Stimulated activated CD8-positive, alpha-beta memory T cell treated with anti-CD3 and anti-CD28 coated beads, Interleukin-2, amount 100 ng/mL, for 48 hours (primary cell): ENCODE results near the gene ARL15.
"Not testable (repeated sequence)": the region's sequence is repeated elsewhere in the genome, so short reads cannot be mapped to it uniquely, and the experiment has no call there.

Experiments used
- DNase-seq, 2 donors: peaks; one replicate each; pipeline ENCODE4 v3.0.0-alpha.2; 2020; ENCODE audit warnings: low read depth in 2 of 2

The ARL15 gene

DNA sequence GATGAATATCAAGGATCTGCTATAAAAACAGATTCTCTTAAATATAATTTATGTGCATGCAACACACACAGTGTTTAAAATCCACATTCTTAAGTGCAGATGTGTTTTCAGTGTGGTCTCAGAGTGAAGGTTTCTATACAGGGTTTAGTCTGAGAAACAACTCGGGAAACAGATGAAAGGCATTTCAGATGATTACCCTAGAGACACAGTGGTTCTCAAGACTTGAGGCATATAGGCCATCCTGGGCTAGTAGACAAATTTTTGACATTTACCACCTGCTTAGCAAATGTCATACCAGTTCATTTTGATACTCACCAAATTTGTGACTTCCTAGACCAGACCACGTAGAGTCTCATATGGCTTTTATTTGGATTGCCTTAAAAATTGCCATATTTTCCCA, 216.5 kb downstream of the ARL15 start:
- no peak for DNase-seq

DNA sequence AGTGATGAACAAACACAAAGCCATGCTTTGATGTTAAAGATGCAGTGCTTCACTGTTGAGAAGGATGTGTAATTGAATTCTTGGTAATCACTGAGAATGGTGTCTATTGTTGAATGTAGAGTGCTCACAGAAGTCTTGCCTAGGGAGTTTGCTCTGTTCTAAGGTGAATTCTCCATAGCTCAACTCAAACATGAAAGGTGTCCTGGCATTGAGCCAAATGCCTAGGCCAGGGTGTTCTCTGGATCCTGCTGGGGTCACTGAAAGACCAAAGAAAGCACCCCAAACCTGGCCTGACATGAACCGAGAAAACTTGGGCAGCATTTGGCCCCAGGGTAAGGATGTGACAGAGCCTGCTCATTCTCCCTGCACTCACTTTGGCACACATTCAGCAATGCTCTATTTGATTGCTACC, 217.3 kb downstream of the ARL15 start:
- DNase-seq: no peak

- DNase-seq: no peak
These were observed 218.9 kb downstream of the ARL15 start for GRCh38 chr5:54091307-54092130.

GRCh38 chr5:54090495-54091120, 219.8 kb downstream of the ARL15 start:
- DNase-seq: no peak

DNA sequence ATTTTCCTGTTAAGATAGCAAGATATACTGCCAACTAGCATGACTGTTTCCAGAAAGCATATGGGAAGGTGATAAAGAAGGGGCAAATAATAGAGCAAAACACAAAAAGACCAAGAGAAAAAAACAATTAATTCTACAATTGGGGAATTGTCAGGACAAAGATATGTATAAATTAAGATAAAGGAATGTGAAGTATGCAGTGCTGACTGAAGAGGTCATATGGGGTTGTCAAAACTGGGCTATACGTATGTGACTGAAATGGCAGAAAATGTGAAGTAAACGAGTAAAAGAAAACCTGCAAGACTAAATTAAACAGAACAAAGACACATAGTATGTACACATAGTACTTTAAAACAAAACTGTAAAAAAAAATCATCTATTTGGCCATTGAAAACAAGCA, 222.3 kb downstream of the ARL15 start:
- no peak for DNase-seq

DNA sequence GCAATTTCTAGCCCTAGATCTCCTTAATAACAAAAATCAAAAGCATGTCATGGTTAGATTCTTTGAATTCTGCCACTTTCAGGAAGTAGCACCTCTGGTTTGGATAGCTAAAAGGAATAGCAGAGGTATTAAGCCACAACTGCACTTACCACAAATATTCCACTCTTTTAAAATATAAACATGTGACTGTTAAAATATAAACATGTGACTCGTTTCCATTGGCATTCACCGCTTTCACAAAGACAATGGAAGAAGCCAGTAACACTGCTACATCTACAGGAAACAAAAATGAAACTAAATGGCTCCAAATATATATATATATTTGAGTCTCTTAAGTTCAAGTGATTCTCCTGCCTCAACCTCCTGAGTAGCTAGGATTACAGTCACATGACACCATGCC, 222.9 kb downstream of the ARL15 start:
- no peak for DNase-seq

DNA sequence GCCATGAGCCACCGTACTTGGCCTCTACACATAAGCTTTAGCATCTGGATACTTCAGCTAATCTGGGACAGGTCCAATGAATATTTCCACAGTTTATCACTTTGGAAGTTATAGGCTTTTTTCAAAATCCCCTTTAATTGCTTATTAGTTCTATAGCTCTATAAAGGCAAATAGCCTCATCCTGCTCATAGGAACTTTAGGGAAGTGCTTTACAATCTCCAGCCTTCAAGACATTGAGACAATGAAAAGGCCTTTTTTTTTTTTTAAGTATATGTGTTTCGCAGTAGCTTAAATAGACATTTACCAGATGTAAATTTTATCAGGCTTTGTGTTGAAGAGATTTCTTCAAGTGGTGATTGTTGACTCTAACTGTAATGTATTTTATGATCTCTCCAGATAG, 224.2 kb downstream of the ARL15 start:
- DNase-seq: no peak

DNA sequence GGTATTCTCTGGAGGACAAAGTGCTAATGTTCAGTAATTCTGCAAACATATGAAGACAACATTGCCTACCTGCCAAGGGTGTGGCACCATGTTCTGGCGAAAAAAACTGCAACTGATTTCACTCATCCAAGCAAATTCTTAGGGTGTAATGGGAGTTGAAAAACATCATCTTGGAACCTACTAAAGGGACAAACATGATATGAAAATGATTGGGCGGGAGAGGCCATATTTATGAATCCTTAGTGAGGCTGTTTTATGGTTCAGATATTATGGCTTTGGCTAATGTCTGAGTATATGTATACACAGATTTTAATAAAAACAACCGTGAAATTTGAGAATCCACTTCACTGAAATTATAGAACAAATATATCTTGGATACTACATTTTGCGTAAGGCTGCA, 225.7 kb downstream of the ARL15 start:
- no peak for DNase-seq

- no peak for DNase-seq
These were observed 226.5 kb downstream of the ARL15 start for GRCh38 chr5:54083851-54084250.

DNA sequence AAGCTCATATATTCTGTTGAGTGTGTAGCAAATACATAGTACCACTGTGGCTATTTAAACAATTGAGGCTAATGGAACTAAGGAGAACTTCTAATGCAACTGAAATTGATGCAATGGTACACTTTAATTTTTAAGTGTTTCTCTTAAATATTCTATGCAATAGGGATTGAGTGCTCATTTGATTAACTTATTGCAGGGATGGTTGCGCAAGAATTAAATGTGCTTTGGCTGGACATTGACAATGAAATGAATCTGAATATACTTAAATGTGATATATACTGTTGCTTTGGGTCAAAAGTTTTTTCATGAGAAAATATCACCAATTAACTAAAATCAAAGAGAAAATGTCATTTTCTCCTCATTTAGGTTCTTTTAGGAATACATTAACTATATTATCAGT, 227.1 kb downstream of the ARL15 start:
- no peak for DNase-seq

GRCh38 chr5:54081415-54081814, 229.0 kb downstream of the ARL15 start:
- no peak for DNase-seq

DNA sequence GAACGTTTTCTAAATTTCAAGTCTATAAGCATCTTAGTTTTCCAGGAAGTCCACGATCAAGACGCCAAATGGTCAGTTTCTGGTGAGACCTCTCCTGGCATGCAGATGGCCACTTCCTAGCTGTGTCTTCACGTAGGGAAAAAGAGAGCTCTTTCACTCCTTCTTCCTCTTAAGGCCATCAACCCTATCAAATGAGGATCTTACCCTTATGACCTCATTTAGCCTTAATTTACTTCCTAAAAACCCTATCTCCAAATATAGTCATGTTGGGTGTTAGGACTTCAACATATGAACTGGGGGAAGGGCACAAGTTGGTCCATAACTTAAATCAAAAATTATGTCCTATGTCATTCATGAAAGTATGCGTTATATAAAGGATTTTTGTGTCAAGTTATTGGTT, 229.5 kb downstream of the ARL15 start:
- no peak for DNase-seq

DNA sequence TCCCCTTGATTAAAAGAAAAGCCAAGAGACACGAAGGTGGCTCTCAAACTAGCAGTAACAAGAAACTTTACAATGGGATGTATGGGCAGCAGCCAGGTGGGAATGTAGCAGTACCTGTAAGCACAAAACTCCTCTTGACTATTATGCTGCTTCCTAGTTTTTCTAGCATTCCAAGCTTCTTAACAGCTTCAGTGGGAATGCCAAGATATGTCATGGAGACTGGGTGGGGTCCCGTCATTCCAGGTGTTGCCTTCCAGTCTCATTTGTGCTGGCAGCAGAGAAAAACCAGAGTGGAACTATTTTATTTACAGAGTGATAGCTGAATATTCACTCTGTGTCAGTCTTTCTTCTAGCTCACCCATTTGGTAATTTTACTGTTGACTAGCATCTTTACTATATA, 236.6 kb downstream of the ARL15 start:
- no peak for DNase-seq

DNA sequence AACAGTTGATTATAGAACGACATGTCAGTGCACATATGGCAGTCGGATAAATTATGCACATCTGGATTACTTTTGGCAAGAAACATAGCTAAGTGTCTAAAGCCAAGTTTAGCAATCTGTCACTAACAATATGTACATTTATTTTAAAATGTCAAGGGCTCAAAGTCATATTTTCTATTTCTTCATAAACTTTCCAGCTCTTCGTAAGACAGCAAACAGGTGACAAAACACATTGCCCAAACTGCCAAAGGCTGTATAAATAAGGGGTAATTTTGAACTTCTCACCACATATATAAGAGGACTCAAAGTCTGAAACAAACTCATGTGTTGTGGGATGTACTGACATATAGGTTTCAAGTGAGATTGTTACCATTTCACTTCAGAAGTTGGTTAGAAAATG, 237.2 kb downstream of the ARL15 start:
- DNase-seq: no peak

DNA sequence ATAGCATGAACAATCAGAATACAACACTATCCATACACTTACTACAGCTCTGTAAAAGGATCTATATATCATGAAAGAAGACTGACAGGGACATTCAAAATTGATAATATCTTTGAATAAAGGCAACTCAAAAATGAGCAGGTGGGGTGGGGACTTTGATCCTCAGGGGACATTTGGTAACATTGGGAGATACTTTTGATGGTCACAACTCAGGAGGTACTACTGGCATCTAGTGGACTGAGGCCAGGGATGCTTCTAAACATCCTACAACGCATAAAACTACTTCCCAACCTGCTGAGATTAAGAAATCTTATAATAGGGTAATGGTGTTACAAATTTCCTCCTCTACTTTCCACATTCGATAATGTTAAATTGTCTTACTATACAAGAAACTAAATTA, 243.9 kb downstream of the ARL15 start:
- DNase-seq: no peak

DNA sequence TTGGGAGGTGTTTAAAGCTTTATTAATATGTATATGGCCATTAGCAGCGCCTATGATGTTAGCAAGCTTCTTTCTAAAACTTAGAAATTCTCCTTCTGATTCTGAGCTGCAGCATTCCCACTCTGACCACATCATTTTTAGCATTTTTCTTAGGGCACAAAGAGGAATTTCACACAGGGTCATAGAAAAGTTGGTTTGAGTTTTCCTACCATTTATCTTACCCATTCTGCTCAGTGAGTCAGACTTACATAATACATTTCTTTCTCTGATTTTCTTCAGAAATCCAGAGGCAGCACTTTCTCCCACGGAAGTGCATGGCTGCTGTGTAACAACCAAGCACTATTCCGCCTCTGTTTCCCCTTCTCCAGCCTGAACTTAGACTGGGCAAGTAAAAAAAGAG, 246.6 kb downstream of the ARL15 start:
- no peak for DNase-seq

- DNase-seq: no peak
These were observed 247.4 kb downstream of the ARL15 start for GRCh38 chr5:54062958-54063357.

DNA sequence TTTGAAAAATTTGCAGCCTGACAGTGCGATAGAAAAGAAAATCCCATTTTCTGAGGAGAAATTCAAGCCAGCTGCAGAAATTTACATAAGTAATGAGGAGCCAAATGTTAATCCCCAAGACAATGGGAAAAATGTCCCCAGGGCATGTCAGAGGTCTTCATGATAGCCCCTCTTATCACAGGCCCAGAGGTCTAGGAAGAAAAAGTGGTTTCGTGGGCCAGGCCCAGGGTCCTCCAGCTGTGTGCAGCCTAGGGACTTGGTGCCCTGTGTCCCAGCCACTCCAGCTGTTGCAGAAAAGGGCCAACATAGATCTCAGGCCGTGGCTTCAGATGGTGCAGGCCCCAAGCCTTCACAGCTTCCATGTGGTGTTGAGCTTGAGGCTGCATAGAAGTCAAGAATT, 249.5 kb downstream of the ARL15 start:
- not testable (repeated sequence) for DNase-seq

DNA sequence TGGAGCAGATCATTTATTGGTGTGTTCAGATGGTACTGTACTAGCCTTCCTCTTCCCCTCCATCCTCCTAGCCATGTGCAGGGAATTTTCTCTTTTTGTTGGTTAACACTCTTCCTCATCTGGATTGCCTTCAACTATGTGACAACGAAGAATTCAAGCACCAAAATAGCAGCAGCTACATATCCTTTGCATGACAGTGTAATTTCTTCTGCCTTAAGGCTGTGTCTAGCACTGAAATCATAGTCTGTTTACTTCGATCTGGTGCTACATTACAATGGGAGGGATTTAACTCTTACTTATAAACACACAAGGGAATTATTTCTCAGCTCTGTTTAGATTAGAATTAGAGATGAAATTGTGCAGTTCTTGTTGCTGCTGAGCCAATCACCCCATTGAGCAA, 260.4 kb downstream of the ARL15 start:
- DNase-seq: no peak

DNA sequence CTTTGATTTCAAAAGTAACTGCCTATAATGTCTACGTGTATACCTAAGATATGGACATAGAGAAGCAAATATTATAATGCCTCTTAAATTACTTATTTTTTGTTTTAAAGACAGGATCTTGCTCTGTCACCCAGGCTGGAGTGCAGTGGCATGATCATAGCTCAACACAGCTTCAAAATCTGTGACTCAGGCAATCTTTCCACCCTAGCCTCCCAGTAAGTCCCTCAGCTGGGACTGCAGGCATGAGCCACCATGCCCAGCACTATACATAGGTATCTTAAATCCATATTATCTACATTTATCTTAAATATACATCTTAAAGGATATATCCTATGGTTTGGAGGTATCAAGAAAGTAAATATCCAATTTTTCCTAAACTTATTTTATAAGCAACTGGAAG, 261.2 kb downstream of the ARL15 start:
- DNase-seq: no peak

- no peak for DNase-seq
These were observed 265.1 kb downstream of the ARL15 start for GRCh38 chr5:54045077-54045792.

DNA sequence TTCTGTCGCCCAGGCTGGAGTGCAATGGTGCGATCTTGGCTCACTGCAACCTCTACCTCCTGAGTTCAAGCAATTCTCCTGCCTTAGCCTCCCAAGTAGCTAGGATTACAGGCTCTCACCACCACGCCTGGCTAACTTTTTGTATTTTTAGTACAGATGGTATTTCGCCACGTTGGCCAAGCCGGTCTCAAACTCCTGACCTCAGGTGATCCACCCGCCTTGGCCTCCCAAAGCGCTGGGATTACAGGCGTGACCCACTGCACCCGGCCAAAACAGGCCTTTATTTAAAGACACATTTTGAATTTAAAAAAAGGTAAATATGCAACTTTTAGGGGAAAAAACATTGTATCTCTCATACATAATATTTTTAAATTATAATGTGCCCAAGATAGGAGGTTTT, 266.1 kb downstream of the ARL15 start:
- not testable (repeated sequence) for DNase-seq

DNA sequence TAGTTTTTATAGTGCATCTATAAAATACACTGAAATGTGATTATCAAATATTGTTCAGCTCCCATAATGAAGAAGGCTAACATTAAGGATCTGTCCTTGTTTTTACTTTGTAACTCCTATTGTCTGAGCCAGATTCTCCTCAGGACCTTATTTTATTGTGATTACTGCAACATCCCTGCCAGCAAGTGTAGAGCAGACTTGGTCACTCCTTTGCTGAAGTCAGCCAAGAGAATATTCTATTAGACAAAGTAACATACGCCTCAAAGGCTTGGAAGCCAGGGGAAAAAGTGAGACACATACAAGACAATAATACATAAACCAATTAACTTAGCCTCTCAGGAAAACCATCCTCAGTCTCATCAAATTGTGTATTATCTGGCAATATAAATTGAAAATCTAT, 269.6 kb downstream of the ARL15 start:
- DNase-seq: no peak
